Activated CD8-positive, alpha-beta memory T cell treated with anti-CD3 and anti-CD28 coated beads, Interleukin-2, amount 50 U/mL, for 24 hours (primary cell): ENCODE measurements around the gene CYB5D1.

Experiments used
- DNase-seq: peaks from one replicate; pipeline ENCODE4 v3.0.0-alpha.2; 2020; ENCODE audit errors: extremely low read depth

Gene CYB5D1

GRCh38 chr17:7844292-7845154 lies 13.3 kb upstream of the CYB5D1 start:
- DNase-seq = peak; percentile 71

GRCh38 chr17:7845359-7846062 lies 12.3 kb upstream of the CYB5D1 start:
- no peak for DNase-seq

GRCh38 chr17:7846063-7846735 lies 11.6 kb upstream of the CYB5D1 start:
- DNase-seq = no peak

GRCh38 chr17:7846765-7847661 lies 10.8 kb upstream of the CYB5D1 start:
- no peak for DNase-seq

GRCh38 chr17:7848131-7848579 lies 9.6 kb upstream of the CYB5D1 start:
- no peak for DNase-seq

- DNase-seq = no peak
Measured at GRCh38 chr17:7848739-7849129, 9.1 kb upstream of the CYB5D1 start.

GRCh38 chr17:7849130-7849750 lies 8.6 kb upstream of the CYB5D1 start:
- no peak for DNase-seq

GRCh38 chr17:7849751-7850504 lies 7.9 kb upstream of the CYB5D1 start:
- no peak for DNase-seq

GRCh38 chr17:7850701-7851437 lies 6.9 kb upstream of the CYB5D1 start:
- DNase-seq = no peak

- DNase-seq = peak; percentile 80
Measured at GRCh38 chr17:7851438-7852261, 6.2 kb upstream of the CYB5D1 start.

- no peak for DNase-seq
Measured at GRCh38 chr17:7852262-7852670, 5.5 kb upstream of the CYB5D1 start.

- DNase-seq = no peak
Measured at GRCh38 chr17:7852919-7853690, 4.7 kb upstream of the CYB5D1 start.

- DNase-seq = no peak
Measured at GRCh38 chr17:7853691-7854038, 4.1 kb upstream of the CYB5D1 start.

- DNase-seq = no peak
Measured at GRCh38 chr17:7854078-7854777, 3.6 kb upstream of the CYB5D1 start.

- DNase-seq = no peak
Measured at GRCh38 chr17:7854851-7855659, 2.7 kb upstream of the CYB5D1 start, which contains the start of gene TMEM88. TMEM88 (plus strand) TSS chr17:7855066; CDS start chr17:7855075, 9 bp downstream.

- no peak for DNase-seq
Measured at GRCh38 chr17:7855660-7856010, 2.2 kb upstream of the CYB5D1 start.
